ENCODE data around the gene BCL10. TPM values are rescaled to one million over a fixed set of nuclear protein-coding genes. Genes with fewer than 3 reads are reported as not detected.

The BCL10 gene
- polyA plus RNA-seq, 1 donor from 2014 or later, result 17.3 TPM

GRCh38 chr1:85219853-85220610, 56.4 kb downstream of the BCL10 start:
- H3F3A ChIP-seq (ENCODE audit: insufficient read depth, low read length, poor library complexity, severe bottlenecking), result no peaks in the 10 kb centered on the region
- H3K79me2 ChIP-seq (replicated peaks; ENCODE audit: insufficient read depth, low read length), result no peaks in the 10 kb centered on the region
- H3K9me2 ChIP-seq (ENCODE audit: insufficient read depth, low read length), result no peaks in the 10 kb centered on the region
- no peaks in the 10 kb centered on the region for H3K27me3 ChIP-seq (ENCODE audit: insufficient read depth, low read depth, low read length)
- H4K20me1 ChIP-seq (ENCODE audit: insufficient read depth), result no peaks in the 10 kb centered on the region
- H3K27ac ChIP-seq (ENCODE audit: low read length), result no peak overlapping the region
- no peak overlapping the region for H3K4me3 ChIP-seq (ENCODE audit: low read length)
- no peak overlapping the region for H3K9ac ChIP-seq (ENCODE audit: low read length)
- no peak overlapping the region for H3K4me2 ChIP-seq (ENCODE audit: low read length)
- no peaks in the 10 kb centered on the region for H3K9me3 ChIP-seq (ENCODE audit: low read length)
- no peaks in the 10 kb centered on the region for H3K36me3 ChIP-seq (ENCODE audit: insufficient read depth, low read length)
- TF ChIP-seq RAD21 (conservative IDR thresholded peaks at IDR 0.05) (no peak), POLR2AphosphoS5 (IDR thresholded peaks at IDR 0.05) (no peak)
- no peak overlapping the region for H2AFZ ChIP-seq (ENCODE audit: low read depth, low read length)

GRCh38 chr1:85216697-85217096, 59.7 kb downstream of the BCL10 start:
- no peaks in the 10 kb centered on the region for H4K20me1 ChIP-seq (ENCODE audit: insufficient read depth)
- H3K27ac ChIP-seq (ENCODE audit: low read length), result no peak overlapping the region
- H3K4me2 ChIP-seq (ENCODE audit: low read length), result no peak overlapping the region
- no peak overlapping the region for H3K4me3 ChIP-seq (ENCODE audit: low read length)
- H3K27me3 ChIP-seq (ENCODE audit: insufficient read depth, low read depth, low read length), result no peaks in the 10 kb centered on the region
- H3K79me2 ChIP-seq (replicated peaks; ENCODE audit: insufficient read depth, low read length), result no peaks in the 10 kb centered on the region
- H3K9ac ChIP-seq (ENCODE audit: low read length), result no peak overlapping the region
- no peak overlapping the region for H2AFZ ChIP-seq (ENCODE audit: low read depth, low read length)
- H3K9me2 ChIP-seq (ENCODE audit: insufficient read depth, low read length), result no peaks in the 10 kb centered on the region
- no peaks in the 10 kb centered on the region for H3K9me3 ChIP-seq (ENCODE audit: low read length)
- no peaks in the 10 kb centered on the region for H3K36me3 ChIP-seq (ENCODE audit: insufficient read depth, low read length)
- no peak for TF ChIP-seq REST (IDR thresholded peaks at IDR 0.05; ENCODE audit: borderline replicate concordance)
- TF ChIP-seq POLR2AphosphoS5 (IDR thresholded peaks at IDR 0.05), result no peak
- no peak for TF ChIP-seq TAF1 (IDR thresholded peaks at IDR 0.05; ENCODE audit: low read depth)
- no peak for TF ChIP-seq RAD21 (conservative IDR thresholded peaks at IDR 0.05)
- no peak for TF ChIP-seq EP300 (conservative IDR thresholded peaks at IDR 0.05; ENCODE audit: poor library complexity, severe bottlenecking)
- TF ChIP-seq EZH2 (IDR thresholded peaks at IDR 0.05; ENCODE audit: borderline replicate concordance, insufficient read depth, low read length, poor library complexity, severe bottlenecking), result no peak
- no peak for TF ChIP-seq MXI1 (conservative IDR thresholded peaks at IDR 0.05; ENCODE audit: poor library complexity, severe bottlenecking)
- no peak for TF ChIP-seq CTCF (IDR thresholded peaks at IDR 0.05; ENCODE audit: poor library complexity, severe bottlenecking)
- no peak for TF ChIP-seq SMC3 (conservative IDR thresholded peaks at IDR 0.05; ENCODE audit: poor library complexity)
- H3F3A ChIP-seq (ENCODE audit: insufficient read depth, low read length, poor library complexity, severe bottlenecking), result no peaks in the 10 kb centered on the region

Small RNA genes within 50 kb of the gene (small RNA-seq; reads per million reads assigned to genes)
- gene RF00019, result 0 to 1.2 (median 0) reads per million in 3 experiments

Other genes with a start within 250 kb of the BCL10 start
- 0.20 TPM in 1 of 2 replicates, not detected in the other for gene MCOLN3, start 228.1 kb downstream of the BCL10 start, polyA plus RNA-seq
- 0.66 and 0.90 TPM in 2 replicates for gene SYDE2, start 75.6 kb downstream of the BCL10 start, polyA plus RNA-seq
- 94.6 and 103 TPM in 2 replicates for gene C1orf52, start 17.0 kb downstream of the BCL10 start, polyA plus RNA-seq
- gene DDAH1, start 188.5 kb upstream of the BCL10 start, polyA plus RNA-seq, result 40.4 and 42.7 TPM in 2 replicates